ENCODE results near the gene AP3B1.

The AP3B1 gene

DNA sequence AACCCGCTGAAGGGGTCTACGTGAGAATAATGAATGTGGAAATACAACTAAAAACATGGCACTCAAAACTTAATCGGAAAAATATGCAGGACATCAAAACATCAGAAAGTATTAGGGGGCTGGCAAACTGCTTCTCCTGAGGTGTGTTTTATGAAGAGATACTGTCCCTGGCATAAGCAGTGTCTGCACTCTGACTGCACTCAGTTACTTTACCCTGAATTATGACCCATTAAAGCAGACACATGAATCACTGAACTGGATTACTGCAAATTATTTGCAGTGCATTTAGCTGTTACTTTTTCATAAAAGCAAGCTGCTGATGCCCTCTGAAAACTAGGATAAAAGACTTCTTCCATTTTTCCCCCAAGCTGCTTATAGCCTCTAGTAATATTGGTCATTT, 164.9 kb downstream of the AP3B1 start:
- no peak overlapping the region for H3K4me3 ChIP-seq (ENCODE audit: insufficient read depth, low read length, poor library complexity, severe bottlenecking)
- no peak overlapping the region for H3K4me2 ChIP-seq (ENCODE audit: low read depth, low read length, poor library complexity, severe bottlenecking)
- H3K27me3 ChIP-seq (ENCODE audit: low read length) = no peaks in the 10 kb centered on the region
- no peaks in the 10 kb centered on the region for H3K79me2 ChIP-seq (ENCODE audit: insufficient read depth, low read length)
- no peak overlapping the region for H3K9ac ChIP-seq (ENCODE audit: low read length)
- H3F3A ChIP-seq (ENCODE audit: insufficient read depth) = no peaks in the 10 kb centered on the region
- H2AFZ ChIP-seq (ENCODE audit: low read depth, low read length, severe bottlenecking) = no peak overlapping the region
- H3K9me2 ChIP-seq (replicated peaks; ENCODE audit: insufficient read depth, low read length) = no peaks in the 10 kb centered on the region
- TF ChIP-seq, protein P1, sequence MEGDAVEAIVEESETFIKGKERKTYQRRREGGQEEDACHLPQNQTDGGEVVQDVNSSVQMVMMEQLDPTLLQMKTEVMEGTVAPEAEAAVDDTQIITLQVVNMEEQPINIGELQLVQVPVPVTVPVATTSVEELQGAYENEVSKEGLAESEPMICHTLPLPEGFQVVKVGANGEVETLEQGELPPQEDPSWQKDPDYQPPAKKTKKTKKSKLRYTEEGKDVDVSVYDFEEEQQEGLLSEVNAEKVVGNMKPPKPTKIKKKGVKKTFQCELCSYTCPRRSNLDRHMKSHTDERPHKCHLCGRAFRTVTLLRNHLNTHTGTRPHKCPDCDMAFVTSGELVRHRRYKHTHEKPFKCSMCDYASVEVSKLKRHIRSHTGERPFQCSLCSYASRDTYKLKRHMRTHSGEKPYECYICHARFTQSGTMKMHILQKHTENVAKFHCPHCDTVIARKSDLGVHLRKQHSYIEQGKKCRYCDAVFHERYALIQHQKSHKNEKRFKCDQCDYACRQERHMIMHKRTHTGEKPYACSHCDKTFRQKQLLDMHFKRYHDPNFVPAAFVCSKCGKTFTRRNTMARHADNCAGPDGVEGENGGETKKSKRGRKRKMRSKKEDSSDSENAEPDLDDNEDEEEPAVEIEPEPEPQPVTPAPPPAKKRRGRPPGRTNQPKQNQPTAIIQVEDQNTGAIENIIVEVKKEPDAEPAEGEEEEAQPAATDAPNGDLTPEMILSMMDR (IDR thresholded peaks at IDR 0.05; ENCODE audit: insufficient read depth, low read length, poor library complexity, severe bottlenecking) = no peak
- TF ChIP-seq EZH2phosphoT487 (conservative IDR thresholded peaks at IDR 0.05; ENCODE audit: low read length) = no peak
- no peak overlapping the region for H3K27ac ChIP-seq (ENCODE audit: low read depth, low read length)
- no peaks in the 10 kb centered on the region for H4K20me1 ChIP-seq (ENCODE audit: low read depth, low read length)
- peaks cover 8% of the 10 kb centered on the region; the same call in 1 of the 2 replicates for H3K36me3 ChIP-seq (ENCODE audit: low read length)
- H3K9me3 ChIP-seq (ENCODE audit: insufficient read depth, low read length) = no peaks in the 10 kb centered on the region

DNA sequence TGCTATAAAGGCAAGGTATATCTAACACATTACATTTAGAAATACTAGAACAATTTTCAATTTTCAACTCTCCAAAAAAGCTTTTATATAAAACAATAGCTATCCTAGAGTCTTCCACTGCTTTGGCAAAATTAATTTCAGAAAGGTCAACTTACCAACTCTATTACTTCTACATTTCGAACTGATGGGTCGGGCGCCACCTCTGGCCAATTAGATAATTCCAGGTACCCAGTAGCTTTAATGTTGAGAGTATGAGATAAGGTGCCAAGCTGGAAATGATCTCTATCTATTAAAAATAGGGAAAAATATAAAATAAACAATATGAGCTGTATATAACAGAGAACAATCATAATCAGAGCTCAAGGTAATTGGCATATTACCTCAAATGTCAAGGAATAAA, 166.6 kb downstream of the AP3B1 start:
- TF ChIP-seq EZH2phosphoT487 (conservative IDR thresholded peaks at IDR 0.05; ENCODE audit: low read length) = no peak
- TF ChIP-seq, protein P1 (IDR thresholded peaks at IDR 0.05; ENCODE audit: insufficient read depth, low read length, poor library complexity, severe bottlenecking) = peak; percentile 73
- no peak overlapping the region for H3K9ac ChIP-seq (ENCODE audit: low read length)
- no peaks in the 10 kb centered on the region for H3K9me2 ChIP-seq (replicated peaks; ENCODE audit: insufficient read depth, low read length)
- peaks cover 8% of the 10 kb centered on the region; the same call in 1 of the 2 replicates for H3K36me3 ChIP-seq (ENCODE audit: low read length)
- no peak overlapping the region for H2AFZ ChIP-seq (ENCODE audit: low read depth, low read length, severe bottlenecking)
- H3F3A ChIP-seq (ENCODE audit: insufficient read depth) = no peaks in the 10 kb centered on the region
- no peaks in the 10 kb centered on the region for H4K20me1 ChIP-seq (ENCODE audit: low read depth, low read length)
- H3K27ac ChIP-seq (ENCODE audit: low read depth, low read length) = no peak overlapping the region
- no peak overlapping the region for H3K4me3 ChIP-seq (ENCODE audit: insufficient read depth, low read length, poor library complexity, severe bottlenecking)
- H3K27me3 ChIP-seq (ENCODE audit: low read length) = no peaks in the 10 kb centered on the region
- no peaks in the 10 kb centered on the region for H3K79me2 ChIP-seq (ENCODE audit: insufficient read depth, low read length)
- no peak overlapping the region for H3K4me2 ChIP-seq (ENCODE audit: low read depth, low read length, poor library complexity, severe bottlenecking)
- no peaks in the 10 kb centered on the region for H3K9me3 ChIP-seq (ENCODE audit: insufficient read depth, low read length)

DNA sequence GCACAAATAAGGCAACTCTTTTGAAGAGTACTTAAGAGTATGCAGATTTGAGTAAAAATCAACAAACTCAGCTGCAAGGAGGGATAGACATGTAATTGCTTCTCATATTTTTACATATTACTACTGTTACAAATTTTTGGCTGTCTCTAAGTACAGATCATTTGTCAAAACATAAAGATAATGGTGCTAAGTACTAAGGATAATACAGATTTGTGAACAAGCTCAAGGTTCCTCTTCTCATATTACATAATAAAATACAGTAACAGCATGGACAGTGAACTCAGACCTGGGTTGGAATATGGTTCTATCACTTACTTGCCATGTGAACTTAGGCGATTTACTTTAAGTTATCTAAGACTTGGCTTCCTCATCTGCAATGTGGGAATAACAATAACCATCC, 168.0 kb downstream of the AP3B1 start:
- Histone ChIP-seq H3K27ac (ENCODE audit: low read depth, low read length) (no peak overlapping the region), H3K27me3 (ENCODE audit: low read length) (no peaks in the 10 kb centered on the region), H3K79me2 (ENCODE audit: insufficient read depth, low read length) (no peaks in the 10 kb centered on the region), H3F3A (ENCODE audit: insufficient read depth) (no peaks in the 10 kb centered on the region), H3K9me2 (replicated peaks; ENCODE audit: insufficient read depth, low read length) (no peaks in the 10 kb centered on the region), H3K36me3 (ENCODE audit: low read length) (peaks cover 8% of the 10 kb centered on the region; the same call in 1 of the 2 replicates), H4K20me1 (ENCODE audit: low read depth, low read length) (no peaks in the 10 kb centered on the region), H3K9ac (ENCODE audit: low read length) (no peak overlapping the region), H2AFZ (ENCODE audit: low read depth, low read length, severe bottlenecking) (no peak overlapping the region), H3K4me3 (ENCODE audit: insufficient read depth, low read length, poor library complexity, severe bottlenecking) (no peak overlapping the region), H3K9me3 (ENCODE audit: insufficient read depth, low read length) (no peaks in the 10 kb centered on the region), H3K4me2 (ENCODE audit: low read depth, low read length, poor library complexity, severe bottlenecking) (no peak overlapping the region)
- TF ChIP-seq, protein P1 (IDR thresholded peaks at IDR 0.05; ENCODE audit: insufficient read depth, low read length, poor library complexity, severe bottlenecking) = no peak
- no peak for TF ChIP-seq EZH2phosphoT487 (conservative IDR thresholded peaks at IDR 0.05; ENCODE audit: low read length)

Data from SU-DHL-6 (cell line).